Activated T-helper 1 cell treated with anti-CD3 and anti-CD28 coated beads, Interleukin-12 subunit alpha, Interleukin-12 subunit beta, Interleukin-2, Interleukin-4 antibody, amounts not matched to agents 30 ng/mL and 10 ng/mL and 1 ng/mL, durations not matched to agents 14 hours and 24 hours and 36 hours (primary cell): ENCODE results near the gene AGRN. TPM values are rescaled to one million over a fixed set of nuclear protein-coding genes. Genes with fewer than 3 reads are reported as not detected.
"Not testable (repeated sequence)": the region's sequence is repeated elsewhere in the genome, so short reads cannot be mapped to it uniquely, and the experiment has no call there.

Experiments used
- DNase-seq: peaks from one replicate; pipeline ENCODE4 v3.0.0; 2021; ENCODE audit warnings: low spot score
- H3K27ac Mint-ChIP-seq: one replicate; pipeline ENCODE4 v1.8.0; 2021; ENCODE audit warnings: mild to moderate bottlenecking, mixed read lengths
- H3K27me3 Mint-ChIP-seq: one replicate; pipeline ENCODE4 v1.8.0; 2022; ENCODE audit warnings: mild to moderate bottlenecking, moderate library complexity, mixed read lengths; ENCODE audit not compliant: insufficient read depth
- H3K36me3 Mint-ChIP-seq: one replicate; pipeline ENCODE4 v1.8.0; 2021; ENCODE audit warnings: low read depth, mixed read lengths
- H3K4me1 Mint-ChIP-seq: one replicate; pipeline ENCODE4 v1.8.0; 2021; ENCODE audit warnings: low read depth, mixed read lengths
- H3K4me3 Mint-ChIP-seq: one replicate; pipeline ENCODE4 v1.8.0; 2021; ENCODE audit warnings: mild to moderate bottlenecking, moderate library complexity, mixed read lengths
- H3K9me3 Mint-ChIP-seq: one replicate; pipeline ENCODE4 v1.8.0; 2021; ENCODE audit warnings: mixed read lengths
- intact Hi-C: fragments of 100-400 bp; cut with micrococcal nuclease; formaldehyde crosslinking; loops from one replicate; pipeline ENCODE4 v1.15.1; 2024
- total RNA-seq: library from RNA; stranded (reverse); gene quantifications from 2 replicates; pipeline ENCODE4 v1.2.3, GENCODE V29; 2022

AGRN gene
- 25.8 and 30.3 TPM in 2 replicates for total RNA-seq

- H3K36me3 Mint-ChIP-seq = peaks cover 5% of the 10 kb centered on the region
- H3K27me3 Mint-ChIP-seq = peaks cover 3% of the 10 kb centered on the region
- no peaks in the 10 kb centered on the region for H3K9me3 Mint-ChIP-seq
- peak within 1 kb of the TSS; percentile 70 for H3K4me3 Mint-ChIP-seq
- intact Hi-C loops = loop anchor here (1.0 kb wide), 2 partner anchors 13 to 20 kb away; no protein-coding TSS in a partner anchor
- peaks cover 11% of the 10 kb centered on the region for H3K4me1 Mint-ChIP-seq
- DNase-seq = no peak
- no peak within 1 kb of the TSS for H3K27ac Mint-ChIP-seq
Measured at GRCh38 chr1:1020000-1020404, at the start of gene AGRN. Gene AGRN, plus strand, starts transcription at chr1:1020120. Its CDS starts 53 bp downstream, at chr1:1020173.

DNA sequence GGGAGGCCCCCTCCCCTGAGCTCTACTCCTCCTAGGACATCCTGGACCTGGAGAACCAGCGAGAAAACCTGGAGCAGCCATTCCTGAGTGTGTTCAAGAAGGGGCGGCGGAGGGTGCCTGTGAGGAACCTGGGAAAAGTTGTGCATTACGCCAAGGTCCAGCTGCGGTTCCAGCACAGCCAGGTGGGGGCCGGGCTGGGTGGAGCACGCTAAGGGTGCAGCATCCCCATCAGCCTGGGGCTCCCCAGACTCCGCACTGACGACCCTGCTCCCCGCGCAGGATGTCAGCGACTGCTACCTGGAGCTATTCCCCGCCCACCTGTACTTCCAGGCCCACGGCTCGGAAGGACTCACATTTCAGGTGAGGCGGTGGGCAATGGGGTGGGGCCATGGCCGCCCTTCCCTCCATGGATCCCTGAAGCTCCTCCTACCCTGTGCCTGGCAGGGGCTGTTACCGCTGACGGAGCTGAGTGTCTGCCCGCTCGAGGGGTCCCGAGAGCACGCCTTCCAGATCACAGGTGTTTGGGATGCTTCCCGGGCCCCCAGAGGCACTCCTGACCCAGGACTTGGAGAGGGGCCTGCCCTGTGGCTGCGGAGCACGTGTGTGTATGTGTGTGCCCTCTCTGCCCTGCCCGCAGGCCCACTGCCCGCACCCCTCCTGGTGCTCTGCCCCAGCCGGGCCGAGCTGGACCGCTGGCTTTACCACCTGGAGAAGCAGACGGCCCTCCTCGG lies 49.5 kb upstream of the AGRN start:
- no peak overlapping the region for H3K27ac Mint-ChIP-seq

DNA sequence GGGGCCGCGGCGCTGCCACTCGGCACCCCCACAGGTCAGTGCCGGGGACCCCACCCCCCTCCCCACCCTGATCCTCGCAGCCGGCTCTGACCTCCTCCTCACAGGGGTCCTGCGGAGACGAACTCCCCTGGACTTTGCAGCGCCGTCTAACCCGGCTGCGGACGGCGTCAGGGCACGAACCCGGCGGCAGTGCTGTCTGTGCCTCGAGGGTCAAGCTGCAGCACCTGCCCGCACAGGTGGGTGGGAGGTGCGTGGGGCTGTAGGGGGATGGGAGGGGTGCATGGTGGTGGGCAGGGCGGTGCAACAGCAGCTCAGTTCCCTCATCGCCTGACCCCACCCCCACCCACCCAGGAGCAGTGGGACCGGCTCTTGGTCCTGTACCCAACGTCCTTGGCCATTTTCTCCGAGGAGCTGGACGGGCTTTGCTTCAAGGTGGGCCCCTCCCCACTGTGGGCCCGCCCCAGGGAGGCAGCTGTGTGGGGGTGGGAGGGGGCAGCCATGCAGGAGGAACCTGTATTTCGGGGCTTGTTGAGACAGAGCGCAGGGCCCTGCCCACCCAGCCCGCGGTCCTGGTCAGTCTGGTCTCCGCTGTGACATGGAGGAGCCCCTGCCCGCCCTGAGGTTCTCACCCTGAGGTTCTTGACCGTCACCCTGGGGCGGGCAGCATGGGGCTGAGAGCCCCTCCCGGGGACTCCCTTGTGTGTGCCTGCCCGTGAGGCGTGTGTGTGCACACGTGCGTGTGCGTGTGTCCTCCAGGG lies 48.8 kb upstream of the AGRN start:
- no peak overlapping the region for H3K4me3 Mint-ChIP-seq
- no peaks in the 10 kb centered on the region for H3K4me1 Mint-ChIP-seq
- intact Hi-C loops = no loop called here
- no peak overlapping the region for H3K27ac Mint-ChIP-seq
- no peaks in the 10 kb centered on the region for H3K36me3 Mint-ChIP-seq
- no peaks in the 10 kb centered on the region for H3K9me3 Mint-ChIP-seq
- peaks cover 9% of the 10 kb centered on the region for H3K27me3 Mint-ChIP-seq
- no peak for DNase-seq

More for the DNA sequence above, 49.5 kb upstream of the AGRN start:
- no peaks in the 10 kb centered on the region for H3K9me3 Mint-ChIP-seq
- peaks cover 4% of the 10 kb centered on the region for H3K27me3 Mint-ChIP-seq
- intact Hi-C loops = no loop called here
- no peak for DNase-seq
- no peaks in the 10 kb centered on the region for H3K4me1 Mint-ChIP-seq
- no peak overlapping the region for H3K4me3 Mint-ChIP-seq
- no peaks in the 10 kb centered on the region for H3K36me3 Mint-ChIP-seq

- intact Hi-C loops = no loop called here
- Mint-ChIP-seq H3K4me3 (no peak overlapping the region), H3K27me3 (peaks cover 9% of the 10 kb centered on the region), H3K36me3 (no peaks in the 10 kb centered on the region), H3K4me1 (no peaks in the 10 kb centered on the region), H3K9me3 (no peaks in the 10 kb centered on the region), H3K27ac (no peak overlapping the region)
- DNase-seq = no peak
Measured at GRCh38 chr1:971751-972506, 48.0 kb upstream of the AGRN start.

DNA sequence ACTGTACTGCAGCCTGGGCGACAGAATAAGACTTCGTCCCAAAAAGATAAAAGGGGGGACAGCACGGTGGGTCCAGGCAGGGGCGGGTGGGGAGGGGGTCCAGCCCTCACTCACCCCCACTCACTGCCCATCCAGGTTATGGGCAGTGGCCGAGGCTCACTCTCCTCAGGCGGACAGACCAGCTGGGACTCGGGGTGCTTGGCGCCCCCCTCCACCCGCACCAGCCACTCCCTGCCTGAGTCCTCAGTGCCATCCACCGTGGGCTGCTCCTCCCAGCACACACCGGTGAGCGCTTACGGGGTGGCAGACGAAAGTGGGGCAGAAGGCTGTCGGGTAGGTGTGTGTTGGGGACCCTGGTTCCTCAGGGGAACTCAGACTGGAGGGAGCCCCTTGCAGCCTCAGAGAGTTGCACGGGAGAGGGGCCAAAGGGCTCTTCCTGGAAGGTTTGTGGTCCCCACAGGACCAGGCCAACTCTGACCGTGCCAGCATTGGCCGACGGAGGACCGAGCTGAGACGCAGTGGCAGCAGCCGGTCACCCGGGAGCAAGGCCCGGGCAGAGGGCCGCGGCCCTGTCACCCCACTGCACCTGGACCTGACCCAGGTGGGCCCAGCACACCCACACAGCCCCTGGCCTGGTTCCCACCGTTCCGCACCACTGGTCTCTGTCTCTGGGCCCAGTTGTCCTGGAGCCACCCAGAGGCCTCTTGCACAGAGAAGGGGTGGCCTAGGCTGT lies 47.0 kb upstream of the AGRN start:
- H3K36me3 Mint-ChIP-seq = no peaks in the 10 kb centered on the region
- no peaks in the 10 kb centered on the region for H3K9me3 Mint-ChIP-seq
- no peak for DNase-seq
- H3K4me1 Mint-ChIP-seq = no peaks in the 10 kb centered on the region
- intact Hi-C loops = no loop called here
- no peak overlapping the region for H3K27ac Mint-ChIP-seq
- peaks cover 9% of the 10 kb centered on the region for H3K27me3 Mint-ChIP-seq
- no peak overlapping the region for H3K4me3 Mint-ChIP-seq

DNA sequence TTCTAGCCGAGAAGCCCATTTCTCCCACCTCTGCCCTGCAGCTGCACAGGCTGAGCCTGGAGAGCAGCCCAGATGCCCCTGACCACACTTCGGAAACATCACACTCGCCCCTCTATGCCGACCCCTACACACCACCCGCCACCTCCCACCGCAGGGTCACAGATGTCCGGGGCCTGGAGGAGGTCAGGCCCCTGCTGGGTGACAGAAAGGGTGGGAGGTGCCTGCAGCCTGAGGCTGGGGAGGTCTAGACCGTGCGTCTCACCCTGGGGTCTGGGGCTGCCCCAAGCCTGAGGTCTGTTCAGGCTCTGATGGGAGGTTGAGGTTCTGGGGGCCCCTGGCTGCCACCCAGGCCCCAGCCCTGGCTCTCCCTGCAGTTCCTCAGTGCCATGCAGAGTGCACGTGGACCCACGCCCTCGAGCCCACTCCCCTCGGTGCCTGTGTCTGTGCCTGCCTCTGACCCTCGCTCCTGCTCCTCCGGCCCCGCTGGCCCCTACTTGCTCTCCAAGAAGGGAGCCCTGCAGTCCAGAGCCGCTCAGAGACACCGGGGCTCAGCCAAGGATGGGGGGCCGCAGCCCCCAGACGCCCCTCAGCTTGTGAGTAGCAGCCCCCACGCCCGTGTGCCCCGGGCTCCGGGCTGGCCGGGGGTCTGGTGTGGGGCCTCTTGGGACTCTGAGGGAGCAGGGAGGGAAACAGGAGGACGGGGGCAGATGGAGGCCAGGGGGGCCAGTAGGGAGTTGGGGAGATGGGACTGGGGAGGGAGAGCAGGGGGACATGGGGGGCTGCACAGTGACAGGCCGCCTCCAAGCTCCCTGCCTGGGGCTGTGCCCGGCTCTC lies 46.2 kb upstream of the AGRN start:
- Mint-ChIP-seq H3K36me3 (no peaks in the 10 kb centered on the region), H3K9me3 (no peaks in the 10 kb centered on the region)

DNA sequence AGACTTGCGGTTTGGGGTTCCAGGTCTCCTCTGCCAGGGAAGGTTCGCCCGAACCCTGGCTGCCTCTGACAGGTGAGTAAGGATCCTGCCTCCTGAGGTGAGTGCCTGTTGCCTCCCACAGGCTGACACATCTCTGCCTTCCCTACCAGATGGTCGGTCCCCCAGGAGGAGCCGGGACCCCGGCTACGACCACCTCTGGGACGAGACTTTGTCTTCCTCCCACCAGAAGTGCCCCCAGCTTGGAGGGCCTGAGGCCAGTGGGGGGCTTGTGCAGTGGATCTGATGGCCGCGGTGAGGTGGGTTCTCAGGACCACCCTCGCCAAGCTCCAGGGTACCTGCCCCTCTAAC lies 45.7 kb upstream of the AGRN start:
- Mint-ChIP-seq H3K9me3 (no peaks in the 10 kb centered on the region), H3K4me1 (no peaks in the 10 kb centered on the region), H3K36me3 (no peaks in the 10 kb centered on the region), H3K4me3 (no peak overlapping the region), H3K27me3 (peaks cover 5% of the 10 kb centered on the region), H3K27ac (no peak overlapping the region)
- no peak for DNase-seq
- intact Hi-C loops = no loop called here

More for the DNA sequence above, 46.2 kb upstream of the AGRN start:
- no peak for DNase-seq
- H3K4me1 Mint-ChIP-seq = no peaks in the 10 kb centered on the region
- peaks cover 5% of the 10 kb centered on the region for H3K27me3 Mint-ChIP-seq
- no peak overlapping the region for H3K27ac Mint-ChIP-seq
- intact Hi-C loops = no loop called here
- H3K4me3 Mint-ChIP-seq = no peak overlapping the region

GRCh38 chr1:974687-975328 lies 45.1 kb upstream of the AGRN start:
- H3K9me3 Mint-ChIP-seq = no peaks in the 10 kb centered on the region

GRCh38 chr1:975365-975764 lies 44.6 kb upstream of the AGRN start:
- intact Hi-C loops = no loop called here
- no peak for DNase-seq
- H3K27me3 Mint-ChIP-seq = peaks cover 5% of the 10 kb centered on the region
- H3K9me3 Mint-ChIP-seq = no peaks in the 10 kb centered on the region
- no peak overlapping the region for H3K4me3 Mint-ChIP-seq
- H3K36me3 Mint-ChIP-seq = no peaks in the 10 kb centered on the region
- H3K4me1 Mint-ChIP-seq = no peaks in the 10 kb centered on the region
- H3K27ac Mint-ChIP-seq = no peak overlapping the region

More at GRCh38 chr1:974687-975328, 45.1 kb upstream of the AGRN start:
- H3K27ac Mint-ChIP-seq = no peak overlapping the region
- no peak for DNase-seq
- intact Hi-C loops = no loop called here
- no peaks in the 10 kb centered on the region for H3K4me1 Mint-ChIP-seq
- peaks cover 5% of the 10 kb centered on the region for H3K27me3 Mint-ChIP-seq
- no peaks in the 10 kb centered on the region for H3K36me3 Mint-ChIP-seq
- no peak overlapping the region for H3K4me3 Mint-ChIP-seq

DNA sequence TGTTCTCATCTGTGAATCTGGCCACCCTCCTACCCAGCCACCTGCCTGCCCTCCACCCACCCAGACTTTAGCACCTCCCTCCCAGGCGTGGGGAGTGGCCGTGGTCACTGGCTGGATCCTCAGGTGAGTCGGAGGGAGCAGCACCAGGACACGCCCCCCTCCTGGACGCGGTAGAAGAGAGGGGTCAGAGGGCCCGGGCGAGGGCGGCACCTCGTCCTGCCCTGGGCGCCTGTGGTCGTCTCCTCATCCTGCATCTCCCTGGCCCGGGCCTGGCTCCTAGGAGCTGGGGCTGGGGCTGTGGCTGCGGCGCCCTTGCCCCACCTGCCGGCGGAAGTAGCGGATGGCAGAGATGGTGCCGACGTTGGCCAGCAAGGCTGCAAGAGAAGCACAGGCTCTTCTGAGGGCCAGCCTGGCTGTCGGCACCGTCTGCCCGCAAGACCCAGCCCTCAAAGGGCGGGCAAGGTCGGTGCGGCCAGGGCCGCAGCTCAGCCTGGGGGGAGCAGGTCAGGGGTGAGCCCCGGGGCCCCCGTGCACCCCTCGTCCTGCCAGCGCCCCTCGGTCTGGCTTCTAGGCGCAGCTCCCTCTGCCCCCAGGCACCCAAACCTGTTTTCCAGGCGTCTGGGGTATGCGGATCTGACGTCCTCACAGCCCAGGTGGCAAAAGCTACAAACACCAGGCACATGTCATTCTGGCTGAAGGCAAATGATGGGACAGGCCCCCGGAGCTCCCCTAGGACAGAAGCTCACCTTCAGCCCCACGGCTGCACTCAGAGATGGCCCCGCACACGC lies 43.8 kb upstream of the AGRN start:
- Mint-ChIP-seq H3K36me3 (no peaks in the 10 kb centered on the region), H3K4me3 (no peak overlapping the region), H3K9me3 (no peaks in the 10 kb centered on the region), H3K27ac (no peak overlapping the region), H3K27me3 (peaks cover 5% of the 10 kb centered on the region), H3K4me1 (no peaks in the 10 kb centered on the region)
- intact Hi-C loops = loop anchor here (1.0 to 2.0 kb wide), 2 partner anchors 71 to 107 kb away; no protein-coding TSS in a partner anchor
- peak; percentile 56 for DNase-seq

DNA sequence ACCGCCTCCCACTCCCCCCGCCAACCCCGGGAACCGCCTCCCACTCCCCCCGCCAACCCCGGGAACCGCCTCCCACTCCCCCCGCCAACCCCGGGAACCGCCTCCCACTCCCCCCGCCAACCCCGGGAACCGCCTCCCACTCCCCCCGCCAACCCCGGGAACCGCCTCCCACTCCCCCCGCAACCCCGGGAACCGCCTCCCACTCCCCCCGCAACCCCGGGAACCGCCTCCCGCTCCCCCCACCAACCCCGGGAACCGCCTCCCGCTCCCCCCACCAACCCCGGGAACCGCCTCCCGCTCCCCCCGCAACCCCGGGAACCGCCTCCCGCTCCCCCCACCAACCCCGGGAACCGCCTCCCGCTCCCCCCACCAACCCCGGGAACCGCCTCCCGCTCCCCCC lies 43.1 kb upstream of the AGRN start:
- not testable (repeated sequence) for H3K4me3 Mint-ChIP-seq, DNase-seq, H3K27ac Mint-ChIP-seq, H3K9me3 Mint-ChIP-seq, H3K27me3 Mint-ChIP-seq, H3K4me1 Mint-ChIP-seq, H3K36me3 Mint-ChIP-seq
- intact Hi-C loops = loop anchor here (1.0 to 2.0 kb wide), 2 partner anchors 72 to 107 kb away; no protein-coding TSS in a partner anchor
